ENCODE results near the gene DAAM2.
A peak's percentile ranks its signal among the peaks of the same experiment; 100 is the strongest.

DAAM2 gene

DNA sequence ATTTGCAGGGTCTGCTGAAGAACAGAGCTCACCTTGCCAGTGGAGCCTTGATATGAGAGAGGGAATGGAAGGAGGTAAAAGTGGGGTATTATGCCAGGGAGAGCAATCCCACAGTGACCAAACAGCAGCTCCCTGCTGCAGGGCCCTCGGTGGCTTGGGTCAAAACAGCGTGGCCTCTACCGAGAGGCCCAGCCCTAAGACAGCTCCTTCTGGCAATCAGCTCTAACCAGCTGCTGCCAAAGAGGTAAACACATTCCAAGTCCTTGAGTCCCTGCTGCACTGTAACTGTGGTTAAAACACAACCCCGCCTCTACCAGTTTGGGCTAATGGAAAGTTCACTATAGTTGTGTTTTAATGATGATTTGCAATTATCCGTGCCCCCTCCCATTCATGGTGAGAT is 1.4 kb upstream of the DAAM2 start:
- DNase-seq, result no peak

DNA sequence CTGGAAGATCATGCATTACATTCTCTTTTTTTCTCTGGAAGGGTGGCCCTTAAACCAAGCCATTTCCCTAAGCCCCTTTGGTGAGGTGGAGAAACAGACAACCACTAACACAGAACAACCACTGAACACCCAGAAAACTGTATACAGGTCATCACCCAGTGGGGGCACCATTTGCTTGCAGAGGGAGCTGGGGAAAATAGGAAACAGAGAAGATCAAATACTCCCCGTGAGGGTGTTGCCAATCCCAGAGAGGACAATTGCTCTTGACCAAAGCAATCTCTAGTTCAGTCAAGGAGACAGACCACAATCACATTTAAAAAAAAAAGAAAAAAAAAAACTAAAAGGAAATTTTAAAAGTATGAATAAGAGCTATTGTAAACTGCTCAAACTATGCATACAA is 865 bp upstream of the DAAM2 start:
- DNase-seq, result no peak

DNA sequence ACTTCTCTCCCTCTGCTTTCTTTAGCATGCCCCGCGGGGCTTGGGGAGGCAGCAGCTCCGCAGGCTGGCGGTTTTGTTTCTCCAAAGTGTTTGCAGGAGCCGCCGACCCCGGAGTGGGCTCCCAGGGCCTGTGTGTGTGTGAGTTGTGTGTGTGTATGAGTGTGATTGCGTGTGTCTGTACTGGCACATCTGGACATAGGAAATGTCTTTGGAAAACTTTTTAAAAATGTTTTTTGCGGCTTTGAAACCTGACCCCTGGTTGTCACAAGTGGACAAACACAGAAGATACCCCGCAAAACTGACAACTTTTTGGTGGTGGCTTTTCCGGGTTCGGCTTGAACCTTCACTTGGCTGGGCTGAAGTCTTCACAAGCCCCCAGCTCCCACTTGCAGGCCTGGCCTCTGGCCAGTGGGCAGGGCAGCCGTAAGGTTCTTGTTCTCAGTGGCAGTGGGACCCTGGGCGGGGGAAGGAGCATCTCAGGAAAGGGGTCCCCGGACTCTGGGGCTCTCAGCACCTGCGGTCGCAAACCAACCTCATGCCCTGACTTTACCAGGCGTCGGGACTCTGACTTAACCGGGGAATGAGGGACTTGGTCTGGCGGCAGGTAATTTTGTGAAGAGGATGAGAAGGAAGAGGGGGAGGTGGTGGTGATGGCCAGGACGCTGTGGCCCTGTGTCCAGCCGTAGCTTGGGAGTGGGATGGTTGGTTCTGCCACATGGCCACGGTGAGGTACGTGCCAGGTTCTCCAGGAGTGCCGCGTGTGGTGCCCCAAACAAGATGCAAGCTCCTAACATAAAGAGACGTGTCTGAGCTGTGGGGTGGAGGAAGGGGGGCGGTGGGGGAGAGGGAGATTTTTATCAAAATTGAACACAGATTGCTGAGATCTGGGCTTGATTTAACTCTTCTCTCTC is 619 bp downstream of the DAAM2 start:
- DNase-seq, result peak; percentile 70

DNA sequence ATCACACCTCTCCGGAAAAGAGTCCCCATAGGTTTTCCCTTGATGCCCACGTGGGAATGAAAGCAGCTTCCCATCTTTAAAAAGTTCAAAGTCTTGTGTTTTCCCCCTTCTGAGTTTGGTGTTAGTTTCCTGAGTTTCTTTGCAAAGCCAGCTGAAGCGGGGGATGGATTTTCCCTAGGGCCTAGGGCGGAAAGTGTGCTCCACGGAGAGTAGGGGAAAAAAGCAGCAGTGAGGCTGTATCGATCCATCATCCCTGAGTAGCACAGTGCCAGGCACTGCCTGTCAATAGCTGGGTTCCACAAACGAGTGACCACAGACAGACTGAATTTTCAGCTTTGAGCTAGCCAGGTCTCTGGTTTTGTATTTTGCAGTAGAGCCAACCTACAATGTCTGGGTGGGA is 1.3 kb downstream of the DAAM2 start:
- no peak for DNase-seq

DNA sequence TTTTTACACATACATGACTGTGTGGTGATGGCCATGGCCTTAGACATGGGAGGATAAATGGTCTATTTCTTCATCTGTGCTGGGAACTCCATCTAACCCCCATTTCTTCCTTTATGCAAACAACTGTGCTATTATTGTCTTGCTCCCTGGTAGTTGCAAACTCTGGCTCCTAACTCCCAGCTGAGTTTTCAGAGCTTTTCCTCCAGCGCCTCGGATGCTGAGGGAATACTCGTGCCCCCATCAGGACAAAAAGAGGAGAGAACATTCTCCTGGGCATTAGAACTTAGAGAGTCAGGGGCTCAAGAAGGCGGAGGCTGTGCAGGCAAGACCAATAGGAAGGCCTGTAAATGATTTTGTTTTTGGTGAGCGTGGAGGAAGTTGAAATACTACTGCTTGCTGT is 2.1 kb downstream of the DAAM2 start:
- DNase-seq, result no peak

DNA sequence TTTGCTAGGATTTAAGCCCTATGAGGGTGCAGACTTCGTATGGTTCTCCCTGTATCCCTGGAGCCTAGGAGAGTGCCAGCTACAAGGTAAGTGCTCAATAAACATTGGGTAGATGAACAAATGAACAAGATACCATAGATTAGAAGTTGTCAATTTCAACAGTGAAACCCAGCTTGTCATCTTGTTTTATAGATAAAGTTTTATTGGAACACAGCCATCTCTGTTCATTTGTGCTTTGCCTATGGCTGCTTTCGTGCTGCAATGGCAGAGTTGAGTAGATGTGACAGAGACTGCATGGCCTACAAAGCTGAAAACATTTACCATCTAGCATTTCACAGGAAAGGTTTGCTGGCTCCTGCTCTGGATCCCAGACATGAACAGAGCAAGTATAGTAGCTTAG is 5.6 kb downstream of the DAAM2 start:
- DNase-seq, result no peak

DNA sequence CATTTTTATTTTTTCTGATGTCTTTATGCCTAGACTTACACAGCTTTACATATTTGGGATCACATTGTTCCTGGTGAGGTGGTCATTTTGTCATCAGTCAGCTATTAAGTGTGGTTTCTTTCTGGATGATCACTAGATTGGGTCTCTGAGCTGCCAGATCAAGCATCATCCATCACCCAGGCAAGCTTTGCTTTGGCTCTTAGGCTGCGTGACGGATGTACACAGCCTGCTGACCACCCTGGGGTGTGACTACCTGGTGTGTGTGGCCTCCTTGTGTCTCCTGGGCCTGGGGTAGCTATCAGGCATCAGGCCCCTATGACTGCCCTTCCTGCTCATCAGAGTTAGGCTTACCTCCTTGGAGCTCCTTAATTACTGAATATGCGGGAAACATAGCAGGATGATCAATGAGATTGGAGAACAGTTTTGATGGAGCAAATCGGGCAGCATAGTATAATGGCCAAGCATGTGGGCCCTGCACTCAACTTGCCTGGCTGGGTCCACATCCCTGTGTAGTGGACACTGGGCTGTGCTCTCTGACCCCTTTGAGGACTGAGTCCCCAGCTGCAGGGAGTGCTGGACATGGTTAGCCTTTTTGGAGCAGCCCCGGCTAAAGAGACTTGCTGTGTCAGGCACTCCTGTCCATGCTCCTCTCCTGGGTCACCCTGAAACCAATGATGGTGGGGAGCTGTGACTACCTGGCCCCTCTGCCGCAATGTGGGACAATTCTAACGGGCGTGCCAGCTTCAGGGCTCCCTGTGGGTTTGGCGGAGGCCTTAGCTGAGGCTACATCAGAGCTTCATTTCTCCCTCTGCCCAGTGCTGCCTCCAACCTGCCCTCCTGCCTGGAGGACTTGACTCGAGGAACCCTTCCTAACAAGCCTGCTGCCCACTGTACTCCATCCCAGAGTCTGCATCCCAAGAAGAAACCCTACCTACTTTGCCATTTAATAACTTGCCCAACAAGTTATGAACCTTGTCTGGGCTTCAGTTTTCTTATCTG is 8.2 kb downstream of the DAAM2 start:
- DNase-seq, result no peak

DNA sequence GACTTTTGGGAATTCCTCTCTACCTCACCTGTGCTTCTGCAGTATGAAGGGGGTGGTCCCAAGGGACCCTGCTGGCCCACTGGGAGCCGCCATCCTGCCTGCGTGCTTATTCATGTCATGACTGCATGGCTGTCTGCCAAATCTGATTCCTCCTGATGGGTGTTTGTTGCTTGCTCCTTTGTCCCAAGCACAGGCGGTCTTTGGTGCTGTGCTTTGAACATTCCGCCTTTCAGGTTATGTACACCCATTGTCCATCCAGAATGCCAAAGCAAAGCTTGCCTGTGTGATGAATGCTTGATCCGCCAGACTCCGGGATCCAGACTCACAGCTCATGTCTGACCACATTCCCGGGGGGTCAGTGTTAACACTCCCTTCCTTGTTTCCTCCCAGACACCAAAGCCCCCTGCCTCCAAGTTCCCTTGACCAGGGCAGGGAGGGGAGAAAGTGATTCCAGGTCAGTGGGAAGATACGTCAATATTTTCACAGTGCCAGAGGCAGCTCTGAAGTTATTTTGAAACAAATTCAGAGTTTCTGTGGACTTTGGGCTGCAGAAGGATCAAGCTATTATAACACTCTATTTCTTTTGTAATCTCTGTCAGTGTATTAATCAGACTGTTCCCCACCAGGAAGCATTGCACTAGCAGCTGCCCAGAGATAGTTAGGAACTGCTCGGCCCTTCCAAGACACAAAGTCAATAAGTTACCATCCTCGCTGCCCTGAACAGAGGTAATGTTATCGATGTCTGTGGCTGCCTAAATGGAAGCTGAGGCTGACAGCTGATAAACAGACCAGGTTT is 9.5 kb downstream of the DAAM2 start:
- DNase-seq, result no peak

DNA sequence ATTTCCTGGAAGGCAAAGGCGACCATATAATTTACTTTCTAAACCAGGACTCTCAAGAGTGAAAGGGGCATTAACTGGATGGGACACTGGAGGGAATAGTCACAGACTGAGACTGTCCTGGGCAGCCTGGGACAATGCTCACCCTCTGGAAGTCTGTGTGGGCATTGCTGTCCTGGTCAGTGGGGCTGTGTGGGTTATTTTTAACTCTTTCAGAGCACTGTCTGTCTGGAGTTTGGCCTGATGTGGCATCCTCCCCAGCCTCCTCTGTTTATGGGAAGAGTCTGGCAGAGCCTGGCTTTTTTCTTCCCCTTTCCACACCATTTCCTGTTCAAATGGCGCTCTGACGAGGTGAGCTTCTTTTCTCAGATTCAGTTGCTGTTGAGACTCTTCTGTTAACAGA is 11.7 kb downstream of the DAAM2 start:
- DNase-seq, result no peak

DNA sequence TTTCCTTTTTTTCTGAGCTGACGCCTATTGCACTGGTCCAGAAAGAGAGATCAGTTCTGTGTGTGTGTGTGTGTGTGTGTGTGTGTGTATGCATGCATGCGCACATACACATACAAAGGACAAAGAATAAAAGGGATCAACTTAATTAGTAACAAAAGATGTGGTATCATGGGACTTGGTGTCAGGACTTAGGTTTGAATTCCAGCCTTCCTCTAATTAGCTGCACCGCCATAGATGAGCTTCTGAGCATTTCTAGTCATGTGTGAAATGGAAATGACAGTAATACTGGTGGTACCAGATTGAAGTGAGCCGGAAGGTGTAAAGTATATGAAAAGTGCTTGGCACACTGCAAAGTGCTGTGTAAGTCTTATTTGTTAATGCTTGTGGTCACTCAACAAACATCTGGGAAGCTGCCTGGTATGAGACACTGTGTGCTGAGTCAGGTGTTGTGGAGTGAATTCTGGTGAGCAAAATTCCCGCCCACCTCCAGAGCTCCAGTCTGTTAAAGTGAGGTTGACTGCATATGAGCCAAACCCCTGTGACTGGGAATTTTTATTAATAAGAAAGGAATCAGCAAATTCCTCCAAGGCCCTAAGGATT is 12.4 kb downstream of the DAAM2 start:
- DNase-seq, result peak; percentile 59

DNA sequence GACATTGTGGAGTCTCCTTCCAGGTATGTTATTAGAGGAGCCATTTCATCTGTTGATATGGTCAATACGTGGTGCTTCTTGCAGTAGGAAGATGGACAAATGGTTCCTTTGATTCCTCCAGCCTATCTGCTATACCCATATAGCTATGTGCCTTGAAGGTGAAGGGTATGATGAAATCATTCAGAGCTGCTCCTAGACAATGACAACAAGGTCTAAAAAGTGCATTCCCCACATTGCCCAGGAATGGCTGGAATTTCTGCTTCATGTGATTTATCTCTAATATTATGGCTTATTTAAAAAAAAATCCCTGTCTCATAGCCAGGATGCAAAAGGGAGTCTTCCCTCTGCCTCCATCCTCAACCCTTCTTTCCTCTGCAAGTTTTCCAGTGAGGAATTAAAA is 14.1 kb downstream of the DAAM2 start:
- no peak for DNase-seq

DNA sequence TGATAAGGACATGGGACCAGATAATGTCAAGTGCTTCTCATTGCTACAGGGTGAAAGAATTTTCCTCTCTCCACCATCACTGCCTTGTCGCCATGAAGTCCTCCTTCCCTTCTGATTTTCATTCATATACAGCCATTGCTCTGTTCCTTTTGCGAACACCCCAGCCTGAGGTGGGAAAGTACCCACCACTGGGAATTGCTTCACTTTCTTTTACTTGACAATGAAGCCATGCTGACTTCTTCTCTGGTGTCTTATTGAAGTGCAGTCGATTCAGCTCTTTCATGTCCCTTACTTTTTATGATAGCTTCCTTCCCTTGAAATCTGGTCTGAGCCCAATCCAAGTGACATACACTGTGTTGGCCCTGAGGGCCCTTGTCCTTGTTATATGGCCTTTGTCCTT is 16.2 kb downstream of the DAAM2 start:
- no peak for DNase-seq

DNA sequence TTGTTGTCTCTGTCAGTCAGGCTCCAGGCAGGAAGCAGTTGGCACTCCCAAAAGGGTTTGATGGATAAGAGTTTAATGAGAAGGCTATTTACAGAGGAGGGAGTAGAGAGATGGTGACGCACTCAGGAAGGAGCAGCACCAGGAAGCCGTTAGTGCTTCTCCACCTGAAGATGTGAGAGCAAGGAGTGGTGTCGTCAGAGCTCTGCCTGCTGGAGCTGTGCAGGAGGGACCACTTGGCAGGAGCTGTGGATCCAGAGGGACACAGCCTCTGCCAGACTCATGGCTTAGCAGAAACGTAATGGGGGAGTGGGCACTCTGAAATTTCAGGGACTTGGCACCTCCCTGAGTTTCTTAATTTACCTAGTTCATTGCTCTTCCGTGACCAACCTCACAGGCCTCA is 16.8 kb downstream of the DAAM2 start:
- no peak for DNase-seq

DNA sequence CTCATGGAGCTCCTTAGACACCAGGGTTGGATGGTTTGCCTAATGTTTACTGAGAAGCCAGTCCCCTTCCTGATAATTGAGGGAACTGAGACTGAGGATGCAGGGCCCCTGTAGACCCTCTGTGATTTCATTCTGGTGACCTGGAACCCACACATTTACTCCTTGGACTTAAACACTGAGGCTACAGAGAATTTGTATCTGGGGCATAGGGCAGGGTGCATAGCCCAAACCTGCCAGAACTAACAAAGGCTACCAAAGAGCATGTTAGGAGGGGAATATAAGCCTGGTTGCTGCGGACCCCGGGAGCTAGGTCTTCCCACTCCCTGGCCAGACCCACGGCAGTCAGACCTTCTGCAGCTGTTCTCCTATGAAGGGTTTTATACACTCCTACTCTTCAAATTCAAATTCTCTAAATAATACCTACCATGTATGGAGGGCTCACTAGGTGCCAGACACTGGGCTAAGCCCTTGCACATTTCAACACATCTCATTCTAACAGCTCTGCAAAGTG is 19.7 kb downstream of the DAAM2 start:
- DNase-seq, result no peak

DNA sequence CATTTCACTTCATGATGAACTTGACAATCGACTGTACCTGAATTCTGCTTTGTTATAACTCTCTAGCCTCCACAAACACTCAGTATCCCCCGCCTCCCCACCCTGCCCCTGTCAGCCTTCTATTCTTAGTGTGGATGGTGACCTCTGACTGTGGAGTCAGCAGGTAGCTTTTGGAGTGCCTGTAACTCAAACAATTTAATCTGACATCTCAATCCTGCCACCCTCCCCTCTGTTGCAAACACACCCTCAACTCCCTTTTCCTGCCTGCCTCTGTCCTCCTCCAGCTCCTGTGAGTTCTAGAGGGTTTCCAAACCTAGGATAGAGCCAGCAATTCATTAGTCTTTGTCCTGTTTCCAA is 20.3 kb downstream of the DAAM2 start:
- no peak for DNase-seq

DNA sequence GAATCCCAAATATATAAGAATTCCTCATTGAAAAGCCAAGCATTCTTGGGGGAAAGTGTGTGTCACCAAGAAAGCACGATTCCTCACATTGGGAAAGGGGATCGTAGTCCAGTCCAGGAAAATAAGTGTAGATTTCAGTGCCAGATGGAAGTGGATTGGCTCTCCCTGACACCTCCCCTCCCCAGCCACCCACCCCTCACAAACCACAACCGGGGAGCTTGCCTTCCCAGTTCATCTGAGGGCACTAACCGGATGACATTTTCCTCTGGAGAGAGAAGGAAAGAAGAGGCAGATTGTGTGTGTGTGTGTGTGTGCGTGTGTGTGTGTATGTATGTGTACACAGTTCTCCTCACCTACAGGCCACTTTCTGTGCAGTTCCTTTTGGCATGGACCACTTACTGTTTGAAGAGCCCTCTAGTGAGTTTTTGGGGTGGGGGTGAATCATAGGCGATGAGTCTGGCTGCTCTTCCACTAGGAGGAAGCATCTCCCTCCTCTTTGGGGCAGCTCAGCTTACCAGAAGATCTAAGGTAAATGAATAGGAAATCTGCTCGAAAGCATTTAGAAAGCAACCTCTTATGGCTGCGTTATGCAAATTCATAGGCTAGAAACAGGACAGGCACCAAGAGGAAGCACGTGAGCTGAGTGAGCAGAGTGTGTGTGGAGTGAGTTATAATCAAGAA is 20.8 kb downstream of the DAAM2 start:
- no peak for DNase-seq

DNA sequence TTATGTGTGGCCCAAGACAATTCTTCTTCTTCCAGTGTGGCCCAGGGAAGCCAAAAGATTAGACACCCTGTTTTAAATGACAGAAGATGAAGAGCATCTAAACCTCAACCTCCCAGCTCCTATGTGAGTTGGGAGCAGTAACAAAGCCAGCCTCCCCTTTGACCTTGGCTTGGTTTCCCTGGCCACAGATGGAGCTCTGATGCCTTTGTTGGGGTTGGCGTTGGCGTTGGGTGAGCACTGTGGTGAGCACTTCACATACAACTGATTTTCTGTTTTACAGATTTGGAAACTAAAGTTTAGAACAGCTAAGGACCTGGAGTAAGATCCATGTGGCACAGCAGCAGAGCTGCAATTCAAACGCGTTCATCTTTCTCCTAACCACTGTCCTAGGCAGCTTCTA is 22.1 kb downstream of the DAAM2 start:
- DNase-seq, result no peak

DNA sequence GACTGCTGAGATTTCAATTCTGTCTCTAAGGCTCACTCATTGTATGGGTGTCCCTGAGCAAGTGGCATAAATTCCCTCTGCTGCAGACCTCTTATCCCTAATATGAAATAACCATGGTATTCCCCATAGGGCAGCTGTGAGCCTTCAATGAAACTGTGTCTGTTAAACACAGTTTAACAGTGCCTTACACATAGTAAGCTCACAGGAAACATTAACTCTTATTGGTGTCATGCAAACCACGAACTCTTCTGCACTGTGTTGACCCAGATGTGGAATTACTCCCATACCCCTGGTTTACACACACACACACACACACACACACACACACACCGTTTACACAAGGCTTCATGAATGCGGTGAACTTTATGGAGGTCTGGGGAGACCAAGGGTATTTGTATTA is 23.2 kb downstream of the DAAM2 start:
- no peak for DNase-seq

DNA sequence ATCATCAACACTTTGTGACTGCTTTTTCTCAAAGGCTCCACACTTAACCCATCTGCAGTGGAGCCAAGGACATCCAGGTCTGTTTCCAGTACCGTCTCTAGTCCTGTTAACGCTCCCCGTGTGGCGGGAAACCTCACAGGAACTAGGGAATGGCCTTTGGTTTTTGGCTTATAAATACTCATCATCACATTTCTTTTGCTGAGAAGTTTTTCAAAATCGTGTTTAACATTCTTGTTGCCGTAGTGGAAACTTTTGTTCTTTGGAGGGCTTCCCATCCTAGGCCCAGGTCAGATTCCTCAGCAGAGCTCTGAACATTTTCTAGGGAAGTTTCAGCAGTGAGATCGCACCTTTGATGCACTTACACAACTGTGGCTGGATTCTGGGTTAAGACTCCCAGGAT is 24.6 kb downstream of the DAAM2 start:
- no peak for DNase-seq

DNA sequence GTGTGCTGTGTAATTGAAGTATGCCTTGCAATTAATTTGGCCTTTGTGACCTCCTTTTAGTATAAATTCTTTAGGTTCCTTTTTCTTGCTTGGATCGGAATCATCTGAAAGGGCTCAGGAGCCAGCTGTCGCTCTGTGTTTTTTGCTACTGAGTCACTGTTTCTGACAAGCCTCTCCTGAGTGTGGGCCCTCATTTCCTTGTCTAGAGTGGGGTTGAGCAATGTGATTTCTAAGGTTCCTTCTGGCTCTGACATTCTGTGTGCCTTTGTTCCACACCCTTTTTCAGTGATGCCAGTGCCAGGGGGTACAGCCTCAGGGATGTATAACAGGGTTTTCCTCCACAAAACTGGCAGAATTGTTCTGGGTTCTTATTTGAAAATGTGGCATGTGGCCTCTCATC is 26.5 kb downstream of the DAAM2 start:
- no peak for DNase-seq

DNA sequence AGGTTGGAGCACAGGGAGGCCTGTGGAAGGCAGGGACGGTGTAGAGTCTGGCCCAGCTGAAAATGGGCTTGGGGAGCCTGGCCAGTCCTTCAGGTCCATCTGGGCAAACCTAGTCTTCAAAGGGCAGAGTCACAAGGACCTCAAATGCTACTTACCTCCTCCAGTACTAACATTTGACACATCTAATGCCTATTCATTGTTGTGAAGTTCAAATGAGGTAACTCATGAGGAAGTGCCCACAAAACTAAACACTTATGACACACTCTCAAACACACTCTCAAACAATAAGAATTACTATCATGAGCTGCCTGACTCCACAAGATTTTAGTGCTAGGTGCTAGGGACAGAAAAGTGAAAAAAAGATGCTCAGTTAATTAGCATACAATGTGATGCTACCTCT is 27.1 kb downstream of the DAAM2 start:
- no peak for DNase-seq

DNA sequence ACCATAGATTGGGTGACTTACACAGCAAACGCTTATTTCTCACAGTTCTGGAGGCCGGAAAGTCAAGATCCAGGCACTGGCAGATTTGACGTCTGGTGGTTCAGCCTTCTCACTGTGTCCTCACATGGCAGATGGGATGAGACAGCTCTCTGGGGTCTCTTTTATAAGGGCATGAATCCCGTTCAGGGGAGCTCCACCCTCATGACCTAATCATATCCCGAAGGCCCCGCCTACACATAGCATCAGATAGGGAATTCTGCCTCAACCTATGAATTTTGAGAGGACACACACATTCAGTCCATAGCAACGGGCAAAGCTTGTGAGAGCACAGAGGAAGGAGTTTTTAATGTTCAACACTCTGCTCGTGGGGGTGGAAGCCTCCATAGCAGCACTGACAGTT is 27.5 kb downstream of the DAAM2 start:
- no peak for DNase-seq
